ENCODE measurements around the gene KRT39.

The KRT39 gene

GRCh38 chr17:40953881-40954280 lies 12.9 kb downstream of the KRT39 start:
- H4K5ac ChIP-seq (ENCODE audit: low read length) = no peak overlapping the region

GRCh38 chr17:40952661-40953060 lies 14.1 kb downstream of the KRT39 start:
- Histone ChIP-seq H3K4me1 (ENCODE audit: control insufficient read depth, low read depth, low read length) (no peaks in the 10 kb centered on the region), H3K36me3 (ENCODE audit: control insufficient read depth, insufficient read depth, low read length) (no peaks in the 10 kb centered on the region), H3K56ac (ENCODE audit: low read length) (no peak overlapping the region), H3K79me2 (ENCODE audit: control insufficient read depth, insufficient read depth, low read length) (no peaks in the 10 kb centered on the region), H3K4me2 (ENCODE audit: low read length) (no peak overlapping the region), H4K8ac (ENCODE audit: low read depth, low read length) (no peak overlapping the region), H3K18ac (ENCODE audit: low read length) (no peak overlapping the region), H3K4me3 (ENCODE audit: low read length) (no peak overlapping the region), H2BK120ac (ENCODE audit: low read depth, low read length) (no peak overlapping the region), H4K5ac (ENCODE audit: low read length) (no peak overlapping the region), H3K9ac (ENCODE audit: low read length) (no peak overlapping the region), H3K27me3 (ENCODE audit: insufficient read depth, low read length, poor library complexity) (no peaks in the 10 kb centered on the region), H2BK15ac (replicated peaks; ENCODE audit: low read depth) (no peak overlapping the region), H2BK5ac (ENCODE audit: low read length) (no peak overlapping the region), H3K23ac (ENCODE audit: low read length) (no peak overlapping the region), H3K4ac (ENCODE audit: low read depth, low read length) (no peak overlapping the region), H3K79me1 (ENCODE audit: low read length) (no peaks in the 10 kb centered on the region), H2AK5ac (ENCODE audit: low read length) (no peak overlapping the region), H3K27ac (ENCODE audit: low read depth, low read length) (no peak overlapping the region)
- DNase-seq = peak; percentile 10
- no CpG with 5 or more reads among the region's 1 CpG for WGBS (ENCODE audit: extremely low coverage, insufficient coverage, low lambda C conversion rate)

More at GRCh38 chr17:40953881-40954280, 12.9 kb downstream of the KRT39 start:
- Histone ChIP-seq H3K4me2 (ENCODE audit: low read length) (no peak overlapping the region), H2BK120ac (ENCODE audit: low read depth, low read length) (no peak overlapping the region), H3K79me1 (ENCODE audit: low read length) (no peaks in the 10 kb centered on the region), H3K79me2 (ENCODE audit: control insufficient read depth, insufficient read depth, low read length) (no peaks in the 10 kb centered on the region), H2BK15ac (replicated peaks; ENCODE audit: low read depth) (no peak overlapping the region), H3K56ac (ENCODE audit: low read length) (no peak overlapping the region), H2AK5ac (ENCODE audit: low read length) (no peak overlapping the region), H2BK5ac (ENCODE audit: low read length) (no peak overlapping the region), H3K4me1 (ENCODE audit: control insufficient read depth, low read depth, low read length) (no peaks in the 10 kb centered on the region), H3K23ac (ENCODE audit: low read length) (no peak overlapping the region), H4K8ac (ENCODE audit: low read depth, low read length) (no peak overlapping the region), H3K4me3 (ENCODE audit: low read length) (no peak overlapping the region), H3K27ac (ENCODE audit: low read depth, low read length) (no peak overlapping the region), H3K18ac (ENCODE audit: low read length) (no peak overlapping the region), H3K4ac (ENCODE audit: low read depth, low read length) (no peak overlapping the region), H3K27me3 (ENCODE audit: insufficient read depth, low read length, poor library complexity) (no peaks in the 10 kb centered on the region), H3K36me3 (ENCODE audit: control insufficient read depth, insufficient read depth, low read length) (no peaks in the 10 kb centered on the region), H3K9ac (ENCODE audit: low read length) (no peak overlapping the region)
- no CpG with 5 or more reads among the region's 2 CpGs for WGBS (ENCODE audit: extremely low coverage, insufficient coverage, low lambda C conversion rate)
- DNase-seq = no peak

GRCh38 chr17:40952154-40952553 lies 14.6 kb downstream of the KRT39 start:
- no peak overlapping the region for H2AK5ac ChIP-seq (ENCODE audit: low read length)
- H3K56ac ChIP-seq (ENCODE audit: low read length) = no peak overlapping the region
- no peak overlapping the region for H2BK120ac ChIP-seq (ENCODE audit: low read depth, low read length)
- no peak overlapping the region for H3K9ac ChIP-seq (ENCODE audit: low read length)
- H3K27me3 ChIP-seq (ENCODE audit: insufficient read depth, low read length, poor library complexity) = no peaks in the 10 kb centered on the region
- no peaks in the 10 kb centered on the region for H3K4me1 ChIP-seq (ENCODE audit: control insufficient read depth, low read depth, low read length)
- no peak overlapping the region for H3K18ac ChIP-seq (ENCODE audit: low read length)
- no peak overlapping the region for H2BK15ac ChIP-seq (replicated peaks; ENCODE audit: low read depth)
- H3K4ac ChIP-seq (ENCODE audit: low read depth, low read length) = no peak overlapping the region
- DNase-seq = no peak
- WGBS (ENCODE audit: extremely low coverage, insufficient coverage, low lambda C conversion rate) = no CpG with 5 or more reads among the region's 2 CpGs
- H3K79me2 ChIP-seq (ENCODE audit: control insufficient read depth, insufficient read depth, low read length) = no peaks in the 10 kb centered on the region
- H4K5ac ChIP-seq (ENCODE audit: low read length) = no peak overlapping the region
- no peak overlapping the region for H4K8ac ChIP-seq (ENCODE audit: low read depth, low read length)
- H3K4me2 ChIP-seq (ENCODE audit: low read length) = no peak overlapping the region
- H3K27ac ChIP-seq (ENCODE audit: low read depth, low read length) = no peak overlapping the region
- H3K23ac ChIP-seq (ENCODE audit: low read length) = no peak overlapping the region
- H3K79me1 ChIP-seq (ENCODE audit: low read length) = no peaks in the 10 kb centered on the region
- H3K4me3 ChIP-seq (ENCODE audit: low read length) = no peak overlapping the region
- H2BK5ac ChIP-seq (ENCODE audit: low read length) = no peak overlapping the region
- no peaks in the 10 kb centered on the region for H3K36me3 ChIP-seq (ENCODE audit: control insufficient read depth, insufficient read depth, low read length)

- H3K4me2 ChIP-seq (ENCODE audit: low read length) = no peak overlapping the region
- no peaks in the 10 kb centered on the region for H3K27me3 ChIP-seq (ENCODE audit: insufficient read depth, low read length, poor library complexity)
- no peak overlapping the region for H3K27ac ChIP-seq (ENCODE audit: low read depth, low read length)
- H2BK120ac ChIP-seq (ENCODE audit: low read depth, low read length) = no peak overlapping the region
- no peak for DNase-seq
- WGBS (ENCODE audit: extremely low coverage, insufficient coverage, low lambda C conversion rate) = no CpG with 5 or more reads among the region's 2 CpGs
- no peak overlapping the region for H3K9ac ChIP-seq (ENCODE audit: low read length)
- no peak overlapping the region for H2BK15ac ChIP-seq (replicated peaks; ENCODE audit: low read depth)
- no peaks in the 10 kb centered on the region for H3K36me3 ChIP-seq (ENCODE audit: control insufficient read depth, insufficient read depth, low read length)
- H3K79me2 ChIP-seq (ENCODE audit: control insufficient read depth, insufficient read depth, low read length) = no peaks in the 10 kb centered on the region
- no peak overlapping the region for H4K8ac ChIP-seq (ENCODE audit: low read depth, low read length)
- H2AK5ac ChIP-seq (ENCODE audit: low read length) = no peak overlapping the region
- H3K4ac ChIP-seq (ENCODE audit: low read depth, low read length) = no peak overlapping the region
- H3K4me3 ChIP-seq (ENCODE audit: low read length) = no peak overlapping the region
- no peak overlapping the region for H3K23ac ChIP-seq (ENCODE audit: low read length)
- H4K5ac ChIP-seq (ENCODE audit: low read length) = no peak overlapping the region
- H2BK5ac ChIP-seq (ENCODE audit: low read length) = no peak overlapping the region
- H3K79me1 ChIP-seq (ENCODE audit: low read length) = no peaks in the 10 kb centered on the region
- no peaks in the 10 kb centered on the region for H3K4me1 ChIP-seq (ENCODE audit: control insufficient read depth, low read depth, low read length)
- H3K18ac ChIP-seq (ENCODE audit: low read length) = no peak overlapping the region
- no peak overlapping the region for H3K56ac ChIP-seq (ENCODE audit: low read length)
Measured at GRCh38 chr17:40951011-40951622, 15.6 kb downstream of the KRT39 start.

- no peak for DNase-seq
- H3K4me2 ChIP-seq (ENCODE audit: low read length) = no peak overlapping the region
- no peak overlapping the region for H2BK5ac ChIP-seq (ENCODE audit: low read length)
- H3K27ac ChIP-seq (ENCODE audit: low read depth, low read length) = no peak overlapping the region
- H3K9ac ChIP-seq (ENCODE audit: low read length) = no peak overlapping the region
- no peaks in the 10 kb centered on the region for H3K27me3 ChIP-seq (ENCODE audit: insufficient read depth, low read length, poor library complexity)
- H3K23ac ChIP-seq (ENCODE audit: low read length) = no peak overlapping the region
- H4K8ac ChIP-seq (ENCODE audit: low read depth, low read length) = no peak overlapping the region
- H3K4me3 ChIP-seq (ENCODE audit: low read length) = no peak overlapping the region
- H3K18ac ChIP-seq (ENCODE audit: low read length) = no peak overlapping the region
- no peak overlapping the region for H3K56ac ChIP-seq (ENCODE audit: low read length)
- no peaks in the 10 kb centered on the region for H3K36me3 ChIP-seq (ENCODE audit: control insufficient read depth, insufficient read depth, low read length)
- H3K79me1 ChIP-seq (ENCODE audit: low read length) = no peaks in the 10 kb centered on the region
- H3K4ac ChIP-seq (ENCODE audit: low read depth, low read length) = no peak overlapping the region
- WGBS (ENCODE audit: extremely low coverage, insufficient coverage, low lambda C conversion rate) = no CpG with 5 or more reads among the region's 7 CpGs
- no peak overlapping the region for H2AK5ac ChIP-seq (ENCODE audit: low read length)
- H3K79me2 ChIP-seq (ENCODE audit: control insufficient read depth, insufficient read depth, low read length) = no peaks in the 10 kb centered on the region
- no peak overlapping the region for H2BK120ac ChIP-seq (ENCODE audit: low read depth, low read length)
- no peaks in the 10 kb centered on the region for H3K4me1 ChIP-seq (ENCODE audit: control insufficient read depth, low read depth, low read length)
- no peak overlapping the region for H2BK15ac ChIP-seq (replicated peaks; ENCODE audit: low read depth)
- no peak overlapping the region for H4K5ac ChIP-seq (ENCODE audit: low read length)
Measured at GRCh38 chr17:40950176-40950575, 16.6 kb downstream of the KRT39 start.

GRCh38 chr17:40949418-40949817 lies 17.3 kb downstream of the KRT39 start:
- Histone ChIP-seq H2BK15ac (replicated peaks; ENCODE audit: low read depth) (no peak overlapping the region), H2BK120ac (ENCODE audit: low read depth, low read length) (no peak overlapping the region), H3K79me2 (ENCODE audit: control insufficient read depth, insufficient read depth, low read length) (no peaks in the 10 kb centered on the region), H3K27ac (ENCODE audit: low read depth, low read length) (no peak overlapping the region), H3K23ac (ENCODE audit: low read length) (no peak overlapping the region), H3K27me3 (ENCODE audit: insufficient read depth, low read length, poor library complexity) (no peaks in the 10 kb centered on the region), H2AK5ac (ENCODE audit: low read length) (no peak overlapping the region), H3K4me3 (ENCODE audit: low read length) (no peak overlapping the region), H3K36me3 (ENCODE audit: control insufficient read depth, insufficient read depth, low read length) (no peaks in the 10 kb centered on the region), H3K4me2 (ENCODE audit: low read length) (no peak overlapping the region), H4K8ac (ENCODE audit: low read depth, low read length) (peak overlapping the region; percentile 65), H3K4me1 (ENCODE audit: control insufficient read depth, low read depth, low read length) (no peaks in the 10 kb centered on the region), H3K56ac (ENCODE audit: low read length) (no peak overlapping the region), H3K18ac (ENCODE audit: low read length) (no peak overlapping the region), H3K4ac (ENCODE audit: low read depth, low read length) (no peak overlapping the region), H2BK5ac (ENCODE audit: low read length) (no peak overlapping the region), H3K79me1 (ENCODE audit: low read length) (no peaks in the 10 kb centered on the region), H3K9ac (ENCODE audit: low read length) (no peak overlapping the region), H4K5ac (ENCODE audit: low read length) (no peak overlapping the region)
- DNase-seq = no peak
- WGBS (ENCODE audit: extremely low coverage, insufficient coverage, low lambda C conversion rate) = no CpG with 5 or more reads among the region's 10 CpGs
